Ishikawa (cell line): ENCODE measurements around the gene RTTN.
A peak's percentile ranks its signal among the peaks of the same experiment; 100 is the strongest.

Source experiments
- CEBPB ChIP-seq: IDR thresholded peaks from 2 replicates; pipeline ENCODE4 v1.6.1; 2012
- CREB1 ChIP-seq: IDR thresholded peaks from 2 replicates; pipeline ENCODE4 v1.6.1; 2012; ENCODE audit warnings: low read depth
- EGR1 ChIP-seq: IDR thresholded peaks from 2 replicates; pipeline ENCODE4 v1.6.1; 2012
- EP300 ChIP-seq: IDR thresholded peaks from 2 replicates; pipeline ENCODE4 v1.6.1; 2012; ENCODE audit warnings: borderline replicate concordance
- FOXM1 ChIP-seq: IDR thresholded peaks from 2 replicates; pipeline ENCODE4 v1.6.1; 2012; ENCODE audit warnings: low read depth, borderline replicate concordance
- NFIC ChIP-seq: IDR thresholded peaks from 2 replicates; pipeline ENCODE4 v1.6.1; 2012
- RAD21 ChIP-seq: IDR thresholded peaks from 2 replicates; pipeline ENCODE4 v1.6.1; 2012; ENCODE audit warnings: low read depth
- TAF1 ChIP-seq: IDR thresholded peaks from 2 replicates; pipeline ENCODE4 v1.6.1; 2012; ENCODE audit warnings: low read depth, mild to moderate bottlenecking
- TCF12 ChIP-seq: IDR thresholded peaks from 2 replicates; pipeline ENCODE4 v1.6.1; 2012; ENCODE audit warnings: low read depth
- TEAD4 ChIP-seq: IDR thresholded peaks from 2 replicates; pipeline ENCODE4 v1.6.1; 2012
- YY1 ChIP-seq: IDR thresholded peaks from 2 replicates; pipeline ENCODE4 v1.6.1; 2012; ENCODE audit warnings: low read depth
- ZBTB7A ChIP-seq: IDR thresholded peaks from 2 replicates; pipeline ENCODE4 v1.6.1; 2012; ENCODE audit warnings: low read depth
- TF ChIP-seq, protein P1 (sequence below): IDR thresholded peaks from 2 replicates; pipeline ENCODE4 v1.6.1; 2012
- TF ChIP-seq, protein P2 (sequence below): IDR thresholded peaks from 2 replicates; pipeline ENCODE4 v1.6.1; 2012
- TF ChIP-seq, protein P3 (sequence below): IDR thresholded peaks from 2 replicates; pipeline ENCODE4 v1.6.1; 2012; ENCODE audit warnings: low read depth, mild to moderate bottlenecking

The RTTN gene

DNA sequence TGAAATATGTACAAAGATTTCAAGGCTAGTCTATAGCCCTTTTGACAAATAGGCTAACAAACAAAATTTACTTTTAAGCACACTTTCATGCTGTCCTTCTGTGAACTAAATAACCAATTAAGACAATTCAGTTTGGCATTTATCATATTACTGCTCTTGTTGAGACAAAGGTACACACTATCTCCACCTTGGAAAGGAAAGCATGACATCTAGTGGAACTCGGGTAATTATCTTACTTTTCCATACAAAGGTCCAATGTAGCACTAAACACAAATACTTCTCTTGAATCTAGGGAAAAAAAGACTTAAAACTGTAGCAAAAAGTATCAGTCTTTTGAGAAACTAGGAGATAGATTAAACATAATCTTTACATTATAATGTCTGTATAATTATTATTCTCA lies 132.8 kb downstream of the RTTN start:
- peak; percentile 41 for TF ChIP-seq RAD21
- TF ChIP-seq, protein P1, sequence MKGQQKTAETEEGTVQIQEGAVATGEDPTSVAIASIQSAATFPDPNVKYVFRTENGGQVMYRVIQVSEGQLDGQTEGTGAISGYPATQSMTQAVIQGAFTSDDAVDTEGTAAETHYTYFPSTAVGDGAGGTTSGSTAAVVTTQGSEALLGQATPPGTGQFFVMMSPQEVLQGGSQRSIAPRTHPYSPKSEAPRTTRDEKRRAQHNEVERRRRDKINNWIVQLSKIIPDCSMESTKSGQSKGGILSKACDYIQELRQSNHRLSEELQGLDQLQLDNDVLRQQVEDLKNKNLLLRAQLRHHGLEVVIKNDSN = no peak

DNA sequence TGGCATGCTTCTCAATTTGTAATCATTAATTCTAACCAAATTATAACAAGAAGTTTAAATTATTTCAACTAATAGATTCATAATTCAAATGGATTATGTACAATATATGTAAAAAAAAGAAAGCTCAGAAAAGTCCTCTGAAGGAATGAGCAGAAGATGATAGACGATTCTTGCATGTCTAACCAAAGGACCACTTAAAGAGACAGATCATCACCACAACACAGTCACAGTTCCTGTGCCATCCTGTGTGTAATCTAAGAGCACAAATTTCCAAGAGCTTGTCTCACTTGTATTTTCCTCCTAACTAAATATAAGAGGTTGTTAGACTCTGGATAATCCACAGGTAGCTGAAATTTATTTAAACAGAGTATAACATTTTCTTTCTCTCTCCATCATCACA lies 135.5 kb downstream of the RTTN start:
- TF ChIP-seq FOXM1 (no peak), YY1 (no peak), NFIC (no peak), TEAD4 (no peak), CEBPB (no peak)

DNA sequence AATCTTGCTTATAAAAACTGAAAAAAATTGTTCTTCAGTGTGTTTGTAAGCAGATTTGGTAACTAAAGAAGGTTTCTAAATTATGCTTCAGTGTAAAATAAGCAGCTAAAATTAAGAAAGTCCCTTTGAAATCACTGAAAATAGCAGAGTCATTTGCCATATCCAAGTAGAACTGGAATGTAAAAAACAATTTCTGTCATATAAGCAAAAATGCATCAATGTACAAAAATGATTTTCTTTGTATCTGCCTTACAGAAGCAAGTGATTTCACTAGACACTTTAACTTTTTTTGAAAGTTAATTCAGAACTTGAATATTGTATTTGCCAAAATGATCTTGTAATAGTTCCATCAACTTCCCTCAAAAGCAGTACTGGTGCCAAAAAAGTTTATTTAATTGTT lies 136.1 kb downstream of the RTTN start:
- TF ChIP-seq TAF1 (no peak), ZBTB7A (no peak), NFIC (no peak), EP300 (no peak), TCF12 (no peak), EGR1 (no peak), RAD21 (no peak), CEBPB (no peak), FOXM1 (no peak), YY1 (no peak), TEAD4 (no peak)
- TF ChIP-seq, protein P2, sequence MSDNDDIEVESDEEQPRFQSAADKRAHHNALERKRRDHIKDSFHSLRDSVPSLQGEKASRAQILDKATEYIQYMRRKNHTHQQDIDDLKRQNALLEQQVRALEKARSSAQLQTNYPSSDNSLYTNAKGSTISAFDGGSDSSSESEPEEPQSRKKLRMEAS = no peak
- TF ChIP-seq, protein P1 = no peak
- TF ChIP-seq, protein P3, sequence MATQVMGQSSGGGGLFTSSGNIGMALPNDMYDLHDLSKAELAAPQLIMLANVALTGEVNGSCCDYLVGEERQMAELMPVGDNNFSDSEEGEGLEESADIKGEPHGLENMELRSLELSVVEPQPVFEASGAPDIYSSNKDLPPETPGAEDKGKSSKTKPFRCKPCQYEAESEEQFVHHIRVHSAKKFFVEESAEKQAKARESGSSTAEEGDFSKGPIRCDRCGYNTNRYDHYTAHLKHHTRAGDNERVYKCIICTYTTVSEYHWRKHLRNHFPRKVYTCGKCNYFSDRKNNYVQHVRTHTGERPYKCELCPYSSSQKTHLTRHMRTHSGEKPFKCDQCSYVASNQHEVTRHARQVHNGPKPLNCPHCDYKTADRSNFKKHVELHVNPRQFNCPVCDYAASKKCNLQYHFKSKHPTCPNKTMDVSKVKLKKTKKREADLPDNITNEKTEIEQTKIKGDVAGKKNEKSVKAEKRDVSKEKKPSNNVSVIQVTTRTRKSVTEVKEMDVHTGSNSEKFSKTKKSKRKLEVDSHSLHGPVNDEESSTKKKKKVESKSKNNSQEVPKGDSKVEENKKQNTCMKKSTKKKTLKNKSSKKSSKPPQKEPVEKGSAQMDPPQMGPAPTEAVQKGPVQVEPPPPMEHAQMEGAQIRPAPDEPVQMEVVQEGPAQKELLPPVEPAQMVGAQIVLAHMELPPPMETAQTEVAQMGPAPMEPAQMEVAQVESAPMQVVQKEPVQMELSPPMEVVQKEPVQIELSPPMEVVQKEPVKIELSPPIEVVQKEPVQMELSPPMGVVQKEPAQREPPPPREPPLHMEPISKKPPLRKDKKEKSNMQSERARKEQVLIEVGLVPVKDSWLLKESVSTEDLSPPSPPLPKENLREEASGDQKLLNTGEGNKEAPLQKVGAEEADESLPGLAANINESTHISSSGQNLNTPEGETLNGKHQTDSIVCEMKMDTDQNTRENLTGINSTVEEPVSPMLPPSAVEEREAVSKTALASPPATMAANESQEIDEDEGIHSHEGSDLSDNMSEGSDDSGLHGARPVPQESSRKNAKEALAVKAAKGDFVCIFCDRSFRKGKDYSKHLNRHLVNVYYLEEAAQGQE = no peak

DNA sequence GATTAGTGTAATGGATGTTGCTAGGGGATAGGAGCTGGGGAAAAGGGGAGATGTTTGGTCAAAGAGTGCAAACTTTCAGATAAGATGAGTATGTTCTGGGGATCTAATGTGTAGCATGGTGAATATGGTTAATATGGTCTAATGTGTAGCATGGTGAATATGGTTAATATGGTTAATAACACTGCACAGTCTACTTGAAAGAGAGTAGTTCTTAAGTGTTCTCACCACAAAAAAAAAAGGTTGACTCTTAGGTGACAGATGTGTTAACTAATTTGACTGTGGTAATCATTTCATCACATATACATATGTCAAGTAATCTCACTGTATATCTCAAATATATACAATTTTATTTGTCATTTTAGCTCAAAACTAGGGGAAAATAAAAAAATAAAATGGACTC lies 136.5 kb downstream of the RTTN start:
- TF ChIP-seq TAF1 (no peak), CEBPB (no peak), YY1 (no peak), TEAD4 (no peak), ZBTB7A (no peak)
- TF ChIP-seq, protein P2 = no peak
- TF ChIP-seq, protein P3 = no peak

DNA sequence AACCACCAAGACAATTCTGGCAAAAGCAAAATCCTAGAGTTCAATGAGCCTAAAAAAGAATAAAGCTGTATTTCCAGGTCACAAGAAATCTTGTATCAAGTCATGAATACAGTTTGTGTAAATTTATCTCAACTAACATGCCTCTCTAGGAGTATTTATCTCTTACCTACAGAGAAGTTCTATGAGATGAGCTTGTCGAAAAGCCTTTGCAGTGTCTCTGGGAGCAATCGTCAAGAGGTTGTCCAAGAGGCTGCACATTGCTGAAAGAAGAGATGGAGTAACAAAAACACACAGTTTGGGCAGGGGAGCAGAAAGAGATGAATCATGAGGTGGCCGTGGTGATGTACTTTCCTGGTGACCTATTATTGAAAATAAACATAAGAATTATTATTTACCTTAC lies 145.8 kb downstream of the RTTN start:
- no peak for TF ChIP-seq EGR1

DNA sequence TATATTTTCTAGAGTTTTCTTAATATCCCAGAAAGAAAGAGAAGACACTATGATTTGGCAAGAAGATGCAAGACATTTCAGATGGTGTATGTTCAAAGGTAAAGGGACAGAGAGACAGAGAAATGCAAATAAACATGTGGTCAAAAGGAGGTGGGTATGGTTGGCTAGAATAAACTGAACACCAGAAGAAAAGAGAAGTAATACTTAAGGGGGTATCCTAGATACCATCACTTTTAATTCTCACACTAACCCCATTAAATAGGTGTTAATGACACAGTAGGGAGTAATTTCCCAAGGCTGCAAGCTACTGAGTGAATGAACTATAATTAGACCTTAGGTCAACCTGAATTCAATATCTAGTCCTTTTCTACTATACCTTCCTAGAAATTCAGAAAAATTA lies 146.6 kb downstream of the RTTN start:
- TF ChIP-seq TEAD4 = no peak
- no peak for TF ChIP-seq TAF1
- TF ChIP-seq, protein P1 = no peak
- TF ChIP-seq, protein P2 = no peak
- no peak for TF ChIP-seq TCF12
- no peak for TF ChIP-seq RAD21
- TF ChIP-seq CEBPB = no peak
- no peak for TF ChIP-seq FOXM1
- TF ChIP-seq ZBTB7A = no peak
- TF ChIP-seq EP300 = no peak
- TF ChIP-seq NFIC = no peak
- TF ChIP-seq, protein P3 = no peak
- no peak for TF ChIP-seq CREB1
